Ishikawa (cell line): ENCODE results near the gene NECAP2.

ENCODE experiments used
- EGR1 ChIP-seq: IDR thresholded peaks from 2 replicates; pipeline ENCODE4 v1.6.1; 2012
- EP300 ChIP-seq: IDR thresholded peaks from 2 replicates; pipeline ENCODE4 v1.6.1; 2012; ENCODE audit warnings: borderline replicate concordance
- NFIC ChIP-seq: IDR thresholded peaks from 2 replicates; pipeline ENCODE4 v1.6.1; 2012
- RAD21 ChIP-seq: IDR thresholded peaks from 2 replicates; pipeline ENCODE4 v1.6.1; 2012; ENCODE audit warnings: low read depth
- REST ChIP-seq: IDR thresholded peaks from 2 replicates; pipeline ENCODE4 v1.6.1; 2012; ENCODE audit warnings: low read depth, mild to moderate bottlenecking
- TAF1 ChIP-seq: IDR thresholded peaks from 2 replicates; pipeline ENCODE4 v1.6.1; 2012; ENCODE audit warnings: low read depth, mild to moderate bottlenecking
- TEAD4 ChIP-seq: IDR thresholded peaks from 2 replicates; pipeline ENCODE4 v1.6.1; 2012
- YY1 ChIP-seq: IDR thresholded peaks from 2 replicates; pipeline ENCODE4 v1.6.1; 2012; ENCODE audit warnings: low read depth

- no peak for TF ChIP-seq TEAD4
- no peak for TF ChIP-seq TAF1
- no peak for TF ChIP-seq YY1
- no peak for TF ChIP-seq EP300
- no peak for TF ChIP-seq RAD21
- TF ChIP-seq NFIC, result no peak
- no peak for TF ChIP-seq REST
- TF ChIP-seq EGR1, result no peak
These were observed 424 bp upstream of the NECAP2 start for GRCh38 chr1:16440131-16440469.
